HUES64 (cell line): ENCODE data around the gene LMOD1.

ENCODE experiments used
- H3K27ac ChIP-seq: 2 replicates; pipeline ENCODE4 v1.7.0; 2013; ENCODE audit warnings: low read depth, low read length, inconsistent platforms
- H3K27me3 ChIP-seq: 2 replicates; pipeline ENCODE4 v1.6.1; 2013; ENCODE audit warnings: mild to moderate bottlenecking, low read length; ENCODE audit not compliant: insufficient read depth
- H3K36me3 ChIP-seq: 2 replicates; pipeline ENCODE4 v1.6.1; 2013; ENCODE audit warnings: mild to moderate bottlenecking, low read length; ENCODE audit not compliant: insufficient read depth
- H3K4me1 ChIP-seq: 2 replicates; pipeline ENCODE4 v1.6.1; 2013; ENCODE audit warnings: mild to moderate bottlenecking, low read length, moderate library complexity; ENCODE audit not compliant: insufficient read depth
- H3K4me3 ChIP-seq: 2 replicates; pipeline ENCODE4 v1.5.1; 2013; ENCODE audit warnings: mild to moderate bottlenecking, low read length, moderate library complexity
- H3K9ac ChIP-seq: 2 replicates; pipeline ENCODE4 v1.6.1; 2013; ENCODE audit warnings: mild to moderate bottlenecking, low read depth, low read length
- H3K9me3 ChIP-seq: 2 replicates; pipeline ENCODE4 v1.6.1; 2013; ENCODE audit warnings: low read depth, low read length; ENCODE audit not compliant: insufficient read depth
- WGBS: fragments of 150-250, 120-280 bp; methylation state at CpG from one replicate; pipeline ENCODE4 v1.1.7; 2013; ENCODE audit warnings: missing lambda C conversion rate; 5-methylcytosine and 5-hydroxymethylcytosine counted together

LMOD1 gene

GRCh38 chr1:201889090-201889968 lies 57.0 kb downstream of the LMOD1 start:
- no peaks in the 10 kb centered on the region for H3K9me3 ChIP-seq
- H3K36me3 ChIP-seq: no peaks in the 10 kb centered on the region
- WGBS: 30% methylated on average over 33 of the region's 33 CpGs
- H3K4me3 ChIP-seq: peak overlapping the region; percentile 73
- peaks cover 15% of the 10 kb centered on the region for H3K27me3 ChIP-seq
- H3K27ac ChIP-seq: no peak overlapping the region
- H3K4me1 ChIP-seq: peaks cover 21% of the 10 kb centered on the region
- peak overlapping the region; percentile 20; the same call in 1 of the 2 replicates for H3K9ac ChIP-seq

- H3K4me3 ChIP-seq: peak within 1 kb of the TSS; percentile 73
- 2% methylated on average over 49 of the region's 49 CpGs for WGBS
Measured at GRCh38 chr1:201888282-201889089, 57.9 kb downstream of the LMOD1 start, which contains the start of gene SHISA4. SHISA4 (plus strand) TSS chr1:201888898; CDS start chr1:201888995, 97 bp downstream.

GRCh38 chr1:201887116-201887866 lies 59.1 kb downstream of the LMOD1 start:
- H3K4me1 ChIP-seq: peaks cover 16% of the 10 kb centered on the region; the same call in 1 of the 2 replicates
- WGBS: 84% methylated on average over 5 of the region's 5 CpGs
- H3K9me3 ChIP-seq: no peaks in the 10 kb centered on the region
- no peak overlapping the region for H3K9ac ChIP-seq
- no peak overlapping the region for H3K27ac ChIP-seq
- H3K27me3 ChIP-seq: peaks cover 15% of the 10 kb centered on the region
- no peak overlapping the region for H3K4me3 ChIP-seq
- H3K36me3 ChIP-seq: no peaks in the 10 kb centered on the region

More at GRCh38 chr1:201888282-201889089, 57.9 kb downstream of the LMOD1 start, which contains the start of gene SHISA4:
- Histone ChIP-seq H3K4me1 (peaks cover 13% of the 10 kb centered on the region; the same call in 1 of the 2 replicates), H3K36me3 (no peaks in the 10 kb centered on the region), H3K9me3 (no peaks in the 10 kb centered on the region), H3K27me3 (peaks cover 15% of the 10 kb centered on the region), H3K9ac (peak within 1 kb of the TSS; percentile 30; the same call in 1 of the 2 replicates), H3K27ac (no peak within 1 kb of the TSS)

- H3K27ac ChIP-seq: no peak overlapping the region
Measured at GRCh38 chr1:201886103-201886885, 60.1 kb downstream of the LMOD1 start.

GRCh38 chr1:201885531-201886075 lies 60.7 kb downstream of the LMOD1 start:
- no peak overlapping the region for H3K27ac ChIP-seq
- H3K4me3 ChIP-seq: no peak overlapping the region
- WGBS: 92% methylated on average over 6 of the region's 6 CpGs
- no peak overlapping the region for H3K9ac ChIP-seq
- no peaks in the 10 kb centered on the region for H3K9me3 ChIP-seq
- peaks cover 27% of the 10 kb centered on the region; the same call in 1 of the 2 replicates for H3K4me1 ChIP-seq
- H3K36me3 ChIP-seq: no peaks in the 10 kb centered on the region
- H3K27me3 ChIP-seq: peaks cover 15% of the 10 kb centered on the region

More at GRCh38 chr1:201886103-201886885, 60.1 kb downstream of the LMOD1 start:
- 95% methylated on average over 9 of the region's 9 CpGs for WGBS
- Histone ChIP-seq H3K9me3 (no peaks in the 10 kb centered on the region), H3K27me3 (peaks cover 15% of the 10 kb centered on the region), H3K36me3 (no peaks in the 10 kb centered on the region), H3K4me3 (no peak overlapping the region), H3K9ac (no peak overlapping the region), H3K4me1 (peaks cover 22% of the 10 kb centered on the region; the same call in 1 of the 2 replicates)

DNA sequence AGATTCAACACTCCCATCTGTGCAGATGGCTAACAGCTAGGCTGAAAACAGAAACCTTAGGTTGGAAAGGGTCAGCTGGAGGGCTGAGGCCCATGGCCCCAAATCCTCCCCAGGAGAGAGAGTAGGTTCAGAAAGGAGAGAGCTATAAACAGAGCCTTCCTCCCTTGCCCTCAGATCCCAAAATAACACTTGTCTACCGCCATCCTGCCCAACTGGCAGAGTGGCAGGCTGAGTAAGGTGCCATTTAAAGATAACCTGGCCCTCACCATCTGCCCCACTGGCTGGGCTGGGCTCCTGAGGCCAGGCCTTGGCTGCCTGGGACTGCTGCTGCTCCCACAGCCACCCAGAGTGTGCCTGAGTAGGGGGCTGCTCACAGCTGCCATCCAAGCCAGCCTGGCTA lies 61.9 kb downstream of the LMOD1 start:
- no peak overlapping the region for H3K4me3 ChIP-seq
- no peaks in the 10 kb centered on the region for H3K36me3 ChIP-seq
- H3K9ac ChIP-seq: no peak overlapping the region
- H3K27me3 ChIP-seq: peaks cover 12% of the 10 kb centered on the region
- H3K9me3 ChIP-seq: no peaks in the 10 kb centered on the region
- no peak overlapping the region for H3K27ac ChIP-seq
- H3K4me1 ChIP-seq: peaks cover 27% of the 10 kb centered on the region; the same call in 1 of the 2 replicates
- WGBS: 84% methylated on average over 1 of the region's 1 CpG

DNA sequence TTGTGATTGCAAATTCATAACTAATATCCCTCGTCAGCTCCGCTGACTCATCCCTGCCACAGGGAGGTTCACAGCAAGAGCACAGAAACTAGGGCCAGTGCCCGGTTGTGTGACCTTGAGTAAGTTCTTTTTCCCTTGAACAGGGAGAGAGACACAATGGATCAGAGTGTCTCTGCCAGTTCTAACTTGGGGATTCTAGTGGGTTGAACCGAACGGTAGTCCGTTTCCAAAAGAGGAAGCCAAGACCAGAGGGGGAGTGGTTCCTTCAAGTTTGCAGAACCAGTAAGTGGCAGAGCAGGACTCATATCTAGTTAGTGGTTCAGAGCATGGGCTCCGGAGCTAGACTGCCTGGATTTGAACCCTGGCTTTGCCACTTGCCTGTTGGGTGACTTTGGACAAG lies 62.6 kb downstream of the LMOD1 start:
- peaks cover 6% of the 10 kb centered on the region; the same call in 1 of the 2 replicates for H3K27me3 ChIP-seq
- no peak overlapping the region for H3K27ac ChIP-seq
- no peak overlapping the region for H3K9ac ChIP-seq
- H3K36me3 ChIP-seq: no peaks in the 10 kb centered on the region
- peaks cover 27% of the 10 kb centered on the region; the same call in 1 of the 2 replicates for H3K4me1 ChIP-seq
- 88% methylated on average over 7 of the region's 7 CpGs for WGBS
- H3K9me3 ChIP-seq: no peaks in the 10 kb centered on the region
- no peak overlapping the region for H3K4me3 ChIP-seq

DNA sequence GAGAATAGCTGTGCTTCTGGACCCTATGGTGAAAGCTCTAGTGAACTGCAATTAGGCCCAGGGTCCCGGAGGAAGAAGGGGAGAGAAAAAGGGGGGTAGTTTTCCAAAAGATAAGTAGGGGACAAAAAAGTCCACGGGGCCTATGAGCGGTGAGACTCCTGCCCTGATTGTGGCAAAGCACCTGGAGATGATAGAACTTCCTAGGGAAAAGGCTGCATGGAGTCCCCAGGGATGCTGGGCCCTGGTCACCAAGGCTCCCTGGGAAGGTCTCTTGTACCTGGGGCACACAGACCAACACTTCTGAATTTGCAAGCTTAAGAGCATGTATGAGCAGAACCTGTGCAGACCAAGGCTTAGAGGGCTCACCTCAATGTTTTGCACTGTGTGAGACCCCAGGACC lies 63.1 kb downstream of the LMOD1 start:
- Histone ChIP-seq H3K27ac (no peak overlapping the region), H3K36me3 (no peaks in the 10 kb centered on the region), H3K4me1 (peaks cover 27% of the 10 kb centered on the region; the same call in 1 of the 2 replicates), H3K4me3 (no peak overlapping the region), H3K9me3 (no peaks in the 10 kb centered on the region), H3K27me3 (peaks cover 6% of the 10 kb centered on the region; the same call in 1 of the 2 replicates), H3K9ac (no peak overlapping the region)
- WGBS: 84% methylated on average over 3 of the region's 3 CpGs

DNA sequence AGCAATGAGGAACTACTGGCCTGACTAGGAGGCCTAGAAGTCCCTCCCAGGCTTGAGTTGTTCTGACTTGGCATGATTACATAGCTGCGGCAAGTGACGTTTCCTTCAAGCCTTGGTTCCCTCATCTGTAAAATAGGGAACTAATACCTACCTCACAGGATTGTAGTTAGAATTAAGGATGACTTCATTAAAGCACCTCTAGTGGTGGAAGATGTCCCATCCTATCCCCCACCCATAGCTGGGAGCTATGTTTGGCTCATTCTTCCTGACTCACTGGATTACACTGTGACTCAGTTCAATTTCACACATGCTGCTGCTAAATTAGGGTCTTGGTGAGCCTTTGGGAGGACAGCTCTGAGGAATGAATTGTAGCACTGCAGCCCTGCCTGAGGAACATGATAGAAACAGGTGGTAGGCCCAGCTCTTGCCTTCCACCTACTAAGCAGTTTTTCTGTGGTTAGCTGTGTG lies 63.6 kb downstream of the LMOD1 start:
- Histone ChIP-seq H3K27ac (no peak overlapping the region), H3K4me3 (no peak overlapping the region), H3K9ac (no peak overlapping the region), H3K9me3 (no peaks in the 10 kb centered on the region), H3K36me3 (no peaks in the 10 kb centered on the region), H3K27me3 (peaks cover under 1% of the 10 kb centered on the region; the same call in 1 of the 2 replicates), H3K4me1 (peaks cover 21% of the 10 kb centered on the region; the same call in 1 of the 2 replicates)
- WGBS: 84% methylated on average over 2 of the region's 2 CpGs
